NB4 (cell line): ENCODE data around the gene CELF4.

Source experiments
- DNase-seq: peaks from one replicate; pipeline ENCODE4 v3.0.0; 2010; ENCODE audit warnings: low read depth
- H3K4me3 ChIP-seq: one replicate; pipeline ENCODE4 v1.5.1; 2011; ENCODE audit warnings: mild to moderate bottlenecking, low read depth, low read length, moderate library complexity
- MYC ChIP-seq: IDR thresholded peaks from 2 replicates; pipeline ENCODE4 v1.6.1; 2011; ENCODE audit warnings: low read depth, low read length
- POLR2A ChIP-seq: IDR thresholded peaks from 2 replicates; pipeline ENCODE4 v1.6.1; 2011; ENCODE audit warnings: mild to moderate bottlenecking; ENCODE audit not compliant: insufficient read length; ENCODE audit errors: extremely low read depth
- TF ChIP-seq, protein P1 (sequence below): IDR thresholded peaks from one replicate; pipeline ENCODE4 v1.5.1; 2012; ENCODE audit warnings: low read depth, low read length
- TF ChIP-seq, protein P2 (sequence below): IDR thresholded peaks from 2 replicates; pipeline ENCODE4 v1.6.1; 2011; ENCODE audit warnings: low read depth, low read length

CELF4 gene

DNA sequence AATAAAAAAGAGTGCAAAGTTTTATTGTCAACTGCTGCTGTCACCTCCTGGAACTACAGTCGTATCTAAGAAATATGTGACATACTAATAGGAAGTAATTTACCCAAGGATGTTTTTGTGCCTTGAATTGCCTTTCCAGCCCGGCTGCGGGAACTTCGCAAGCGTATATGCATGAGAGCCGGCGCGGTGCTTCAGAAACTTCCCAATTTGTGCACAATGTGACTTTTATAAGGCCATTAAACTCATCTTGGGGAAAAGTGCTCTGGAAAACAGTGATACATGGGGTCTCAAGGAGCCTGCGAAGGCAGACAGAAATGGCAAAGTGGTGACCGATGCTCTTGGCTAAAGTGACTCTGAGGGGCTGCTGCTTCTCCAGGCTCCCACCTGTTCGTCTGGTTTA, 41.7 kb upstream of the CELF4 start:
- H3K4me3 ChIP-seq, result no peak overlapping the region
- TF ChIP-seq, protein P1, sequence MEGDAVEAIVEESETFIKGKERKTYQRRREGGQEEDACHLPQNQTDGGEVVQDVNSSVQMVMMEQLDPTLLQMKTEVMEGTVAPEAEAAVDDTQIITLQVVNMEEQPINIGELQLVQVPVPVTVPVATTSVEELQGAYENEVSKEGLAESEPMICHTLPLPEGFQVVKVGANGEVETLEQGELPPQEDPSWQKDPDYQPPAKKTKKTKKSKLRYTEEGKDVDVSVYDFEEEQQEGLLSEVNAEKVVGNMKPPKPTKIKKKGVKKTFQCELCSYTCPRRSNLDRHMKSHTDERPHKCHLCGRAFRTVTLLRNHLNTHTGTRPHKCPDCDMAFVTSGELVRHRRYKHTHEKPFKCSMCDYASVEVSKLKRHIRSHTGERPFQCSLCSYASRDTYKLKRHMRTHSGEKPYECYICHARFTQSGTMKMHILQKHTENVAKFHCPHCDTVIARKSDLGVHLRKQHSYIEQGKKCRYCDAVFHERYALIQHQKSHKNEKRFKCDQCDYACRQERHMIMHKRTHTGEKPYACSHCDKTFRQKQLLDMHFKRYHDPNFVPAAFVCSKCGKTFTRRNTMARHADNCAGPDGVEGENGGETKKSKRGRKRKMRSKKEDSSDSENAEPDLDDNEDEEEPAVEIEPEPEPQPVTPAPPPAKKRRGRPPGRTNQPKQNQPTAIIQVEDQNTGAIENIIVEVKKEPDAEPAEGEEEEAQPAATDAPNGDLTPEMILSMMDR, result no peak
- TF ChIP-seq POLR2A, result no peak
- TF ChIP-seq MYC, result no peak
- TF ChIP-seq, protein P2, sequence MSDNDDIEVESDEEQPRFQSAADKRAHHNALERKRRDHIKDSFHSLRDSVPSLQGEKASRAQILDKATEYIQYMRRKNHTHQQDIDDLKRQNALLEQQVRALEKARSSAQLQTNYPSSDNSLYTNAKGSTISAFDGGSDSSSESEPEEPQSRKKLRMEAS, result no peak
- DNase-seq, result no peak

DNA sequence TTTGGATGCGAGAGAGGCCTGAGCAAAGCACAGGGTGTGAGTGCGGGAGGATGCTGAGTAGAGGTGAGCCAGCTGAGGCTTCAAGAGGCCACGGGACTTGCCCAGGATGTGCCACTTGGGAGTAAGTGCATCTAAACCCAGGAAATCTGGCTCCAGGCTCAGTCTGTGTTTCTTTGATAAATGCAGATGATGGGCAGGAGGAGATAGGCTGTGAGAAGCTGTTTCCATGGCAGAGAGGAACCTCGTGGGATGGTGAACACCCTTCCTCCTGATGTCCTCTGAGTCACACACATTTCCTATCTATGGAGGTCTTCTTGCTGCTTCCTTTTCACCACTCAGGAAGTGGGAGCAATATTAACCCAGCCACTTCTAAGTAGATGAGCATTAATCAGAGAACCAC, 38.4 kb upstream of the CELF4 start:
- TF ChIP-seq, protein P2, result no peak
- TF ChIP-seq MYC, result no peak
- TF ChIP-seq, protein P1, result no peak
- no peak for TF ChIP-seq POLR2A
- H3K4me3 ChIP-seq, result no peak overlapping the region
- no peak for DNase-seq

DNA sequence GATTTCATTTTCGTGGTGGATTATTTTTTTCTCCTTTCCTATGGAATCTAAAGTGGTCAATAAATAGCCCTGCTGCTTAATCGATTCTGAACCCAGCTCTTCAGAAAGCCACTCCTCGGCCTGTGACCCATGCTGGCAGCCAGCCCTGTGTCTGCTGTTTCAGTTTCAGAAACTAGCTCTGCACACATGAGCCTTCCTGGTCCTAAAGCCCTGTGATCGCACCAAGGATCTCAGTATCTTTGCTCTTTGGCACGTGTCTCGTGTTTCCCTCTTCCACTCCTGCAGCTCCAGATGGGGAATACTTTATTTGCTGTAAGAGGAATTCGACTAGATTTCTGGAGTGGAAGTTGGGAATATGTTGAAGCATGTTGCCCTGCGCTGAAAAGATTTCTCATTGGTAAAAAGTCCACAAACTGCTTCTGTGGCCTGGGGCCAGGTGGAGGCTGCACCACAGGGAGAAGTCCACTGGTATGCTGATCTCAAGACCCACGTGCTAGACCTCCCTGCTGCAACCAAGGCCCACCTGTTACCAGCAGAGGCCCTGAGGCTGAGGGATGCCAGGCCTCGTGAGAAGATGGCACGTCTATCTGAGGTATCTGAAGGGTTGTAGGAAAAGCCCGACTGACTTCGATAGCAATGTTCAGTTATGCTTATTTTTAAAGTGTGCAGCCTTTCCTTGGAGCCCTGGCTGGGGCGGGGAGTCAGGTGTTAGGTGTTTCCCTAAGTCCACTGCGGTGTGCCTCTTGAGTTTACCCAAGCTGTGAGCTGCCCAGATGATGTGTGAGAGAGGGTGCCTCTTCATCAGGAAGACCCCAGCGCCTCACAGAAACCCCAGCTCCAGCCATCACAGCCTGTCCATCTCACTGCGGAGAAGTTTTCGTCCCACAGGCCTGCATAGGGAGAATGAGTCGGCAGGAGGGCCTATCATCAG, 33.6 kb upstream of the CELF4 start:
- H3K4me3 ChIP-seq, result no peak overlapping the region
- TF ChIP-seq POLR2A (no peak), MYC (no peak)
- TF ChIP-seq, protein P1, result no peak
- TF ChIP-seq, protein P2, result no peak
- no peak for DNase-seq

DNA sequence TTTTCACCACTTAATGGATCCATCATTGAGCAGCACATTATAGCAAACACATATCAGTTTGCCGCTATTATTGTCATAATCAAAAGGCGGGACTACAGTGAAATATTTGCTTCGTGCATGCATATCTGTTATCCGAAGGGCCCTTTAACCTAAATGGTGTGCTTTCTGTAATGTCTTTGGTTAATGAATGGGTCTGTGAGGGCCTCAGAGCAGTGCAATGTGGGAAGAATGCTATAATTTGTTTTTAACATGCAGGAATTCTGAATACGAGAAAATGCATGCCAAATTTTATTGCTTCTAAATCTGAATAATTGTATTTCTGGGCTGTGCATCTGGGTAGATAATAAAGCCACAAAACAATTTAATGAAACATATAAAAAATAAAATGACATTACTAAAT, 32.8 kb upstream of the CELF4 start:
- DNase-seq, result no peak
- TF ChIP-seq MYC, result no peak
- TF ChIP-seq, protein P2, result no peak
- TF ChIP-seq, protein P1, result no peak
- TF ChIP-seq POLR2A, result no peak
- no peak overlapping the region for H3K4me3 ChIP-seq

DNA sequence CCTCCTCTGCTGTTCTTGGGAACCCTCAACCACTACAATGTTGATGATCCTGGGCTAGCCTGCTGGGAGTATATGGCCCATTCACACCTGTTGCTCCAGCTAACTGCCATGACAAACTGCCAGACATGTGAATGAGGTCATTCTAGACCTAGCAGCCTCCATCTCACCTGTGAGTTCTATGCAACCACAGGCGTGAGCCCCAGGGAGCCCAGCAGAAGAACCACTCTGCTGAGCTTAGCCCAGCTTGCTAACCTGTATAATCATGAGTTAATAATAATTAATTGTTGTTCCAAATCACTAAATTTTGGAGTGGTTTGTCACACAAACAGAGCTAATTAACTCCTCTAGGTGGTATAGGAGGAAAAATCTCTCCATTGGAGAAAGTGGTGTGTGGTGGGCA, 24.7 kb upstream of the CELF4 start:
- no peak overlapping the region for H3K4me3 ChIP-seq
- no peak for DNase-seq
- TF ChIP-seq, protein P2, result no peak
- TF ChIP-seq, protein P1, result no peak
- TF ChIP-seq POLR2A (no peak), MYC (no peak)
